GM10266 (cell line): ENCODE results near the gene KIF26B.

Source experiments
- DNase-seq: peaks from one replicate; pipeline ENCODE4 v3.0.0; 2012; ENCODE audit errors: extremely low spot score
- TF ChIP-seq, protein P1 (sequence below): IDR thresholded peaks from 2 replicates; pipeline ENCODE4 v1.5.1; 2012; ENCODE audit warnings: mild to moderate bottlenecking, low read depth; ENCODE audit not compliant: control insufficient read depth, insufficient read depth; ENCODE audit errors: missing control alignments

The KIF26B gene

DNA sequence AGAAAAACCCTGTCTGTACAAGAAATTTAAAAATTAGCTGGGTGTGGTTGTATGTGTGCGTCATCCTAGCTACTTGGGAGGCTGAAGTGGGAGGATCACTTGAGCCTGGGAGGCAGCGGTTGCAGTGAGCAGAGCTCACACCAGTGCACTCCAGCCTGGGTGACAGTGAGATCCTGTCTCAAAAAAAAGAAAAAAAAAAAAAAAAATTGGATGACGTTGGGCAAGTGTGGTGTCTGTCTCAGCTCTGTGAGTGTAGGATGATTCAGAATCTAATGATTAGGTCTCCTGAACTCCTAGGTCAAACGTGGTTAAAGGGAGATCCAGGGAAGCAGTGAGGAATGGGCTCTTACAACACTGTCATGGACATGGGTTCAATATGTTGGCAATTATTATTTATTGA is 435.9 kb downstream of the KIF26B start:
- DNase-seq, result no peak

DNA sequence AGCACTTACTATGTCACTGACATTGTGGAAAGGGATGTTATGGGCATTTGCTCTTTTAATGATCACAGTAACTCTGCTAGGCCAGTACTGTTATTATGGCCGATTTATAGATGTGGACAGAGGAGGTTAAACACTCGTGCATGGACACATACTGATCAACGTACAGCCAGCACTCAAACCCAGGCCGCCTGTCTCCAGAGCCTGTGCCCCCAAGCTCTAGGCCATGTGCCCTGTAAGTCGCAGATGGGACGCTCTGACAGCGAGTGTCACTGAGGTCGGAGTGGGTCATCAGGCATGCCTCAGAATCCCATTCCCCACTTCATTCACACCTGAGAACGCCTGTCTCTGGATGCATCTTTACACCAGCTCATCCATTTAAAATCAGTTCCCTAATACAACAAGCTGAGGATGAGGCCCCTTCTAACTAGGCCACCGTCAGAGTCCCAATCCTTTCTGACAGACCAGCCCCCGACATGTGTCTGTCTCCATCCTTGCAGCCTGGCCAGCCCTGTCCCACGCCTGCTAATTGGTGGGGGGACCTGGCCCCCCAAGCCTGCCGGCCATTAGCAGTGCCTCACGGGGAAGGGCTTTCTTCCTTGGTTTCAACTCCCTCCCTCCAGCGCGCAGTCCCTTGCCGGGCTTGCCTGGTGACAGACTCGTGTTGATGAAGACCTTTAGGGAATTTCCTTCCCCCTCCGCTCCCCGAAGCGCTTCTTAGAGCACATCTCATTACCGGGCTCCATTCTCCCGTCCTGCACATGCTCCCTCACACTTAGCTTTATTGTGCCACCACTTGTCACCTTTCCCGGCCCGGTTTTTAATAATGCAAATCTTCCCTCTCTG is 436.8 kb downstream of the KIF26B start:
- no peak for DNase-seq
- TF ChIP-seq, protein P1, sequence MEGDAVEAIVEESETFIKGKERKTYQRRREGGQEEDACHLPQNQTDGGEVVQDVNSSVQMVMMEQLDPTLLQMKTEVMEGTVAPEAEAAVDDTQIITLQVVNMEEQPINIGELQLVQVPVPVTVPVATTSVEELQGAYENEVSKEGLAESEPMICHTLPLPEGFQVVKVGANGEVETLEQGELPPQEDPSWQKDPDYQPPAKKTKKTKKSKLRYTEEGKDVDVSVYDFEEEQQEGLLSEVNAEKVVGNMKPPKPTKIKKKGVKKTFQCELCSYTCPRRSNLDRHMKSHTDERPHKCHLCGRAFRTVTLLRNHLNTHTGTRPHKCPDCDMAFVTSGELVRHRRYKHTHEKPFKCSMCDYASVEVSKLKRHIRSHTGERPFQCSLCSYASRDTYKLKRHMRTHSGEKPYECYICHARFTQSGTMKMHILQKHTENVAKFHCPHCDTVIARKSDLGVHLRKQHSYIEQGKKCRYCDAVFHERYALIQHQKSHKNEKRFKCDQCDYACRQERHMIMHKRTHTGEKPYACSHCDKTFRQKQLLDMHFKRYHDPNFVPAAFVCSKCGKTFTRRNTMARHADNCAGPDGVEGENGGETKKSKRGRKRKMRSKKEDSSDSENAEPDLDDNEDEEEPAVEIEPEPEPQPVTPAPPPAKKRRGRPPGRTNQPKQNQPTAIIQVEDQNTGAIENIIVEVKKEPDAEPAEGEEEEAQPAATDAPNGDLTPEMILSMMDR, result no peak

More for the DNA sequence above, 435.9 kb downstream of the KIF26B start:
- TF ChIP-seq, protein P1, result no peak

DNA sequence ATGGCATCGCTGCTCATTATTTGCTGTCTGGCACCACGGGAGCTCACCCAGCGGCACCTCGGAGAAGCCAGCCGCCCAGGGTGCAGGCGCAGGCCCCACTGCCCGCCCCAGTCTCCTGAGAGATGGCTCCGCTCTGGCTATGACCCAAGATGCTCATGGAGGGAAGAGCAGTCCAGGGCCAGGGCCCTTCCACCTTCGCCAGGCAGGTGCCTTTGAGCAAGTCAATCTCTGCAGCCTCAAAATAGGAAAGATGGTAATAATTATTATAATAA is 437.3 kb downstream of the KIF26B start:
- no peak for DNase-seq
- TF ChIP-seq, protein P1, result no peak

DNA sequence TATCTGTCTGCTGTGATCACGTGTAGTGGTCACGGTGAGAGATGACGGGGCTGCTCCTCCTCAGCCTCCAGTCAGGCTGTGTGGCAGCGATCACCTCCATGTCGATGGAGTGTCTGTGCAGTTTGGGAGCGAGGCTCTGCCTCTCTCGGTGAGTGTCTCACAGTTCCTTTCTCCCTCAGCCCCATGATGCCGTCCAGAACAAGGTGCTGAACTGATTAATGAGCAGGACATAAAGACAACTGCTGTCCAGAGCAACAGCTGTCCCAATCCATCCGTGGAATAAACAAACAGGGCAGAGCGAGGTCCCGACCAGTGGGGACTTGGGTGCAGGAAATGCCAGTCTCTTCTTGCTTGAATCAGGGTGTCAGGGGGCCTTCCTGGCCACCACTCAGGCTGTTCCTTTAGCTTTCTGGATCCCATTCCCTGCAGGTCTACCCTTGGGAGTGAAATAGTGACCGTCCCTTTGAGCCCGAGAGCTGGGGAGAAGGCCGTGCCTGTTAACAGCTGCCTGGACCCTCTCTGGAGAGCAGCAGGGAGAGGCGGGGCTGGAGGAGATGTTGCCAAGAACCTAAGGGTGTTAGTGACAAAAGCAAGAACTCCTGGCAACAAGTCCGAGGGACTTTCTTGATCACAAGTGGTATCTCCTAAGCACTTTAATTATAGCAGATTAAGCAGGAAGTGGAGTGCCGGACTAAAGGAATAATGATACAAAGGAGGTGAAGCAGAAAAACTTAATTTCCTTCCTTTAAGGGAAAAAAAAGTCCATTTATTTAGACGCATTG is 443.9 kb downstream of the KIF26B start:
- no peak for DNase-seq
- TF ChIP-seq, protein P1, result no peak

DNA sequence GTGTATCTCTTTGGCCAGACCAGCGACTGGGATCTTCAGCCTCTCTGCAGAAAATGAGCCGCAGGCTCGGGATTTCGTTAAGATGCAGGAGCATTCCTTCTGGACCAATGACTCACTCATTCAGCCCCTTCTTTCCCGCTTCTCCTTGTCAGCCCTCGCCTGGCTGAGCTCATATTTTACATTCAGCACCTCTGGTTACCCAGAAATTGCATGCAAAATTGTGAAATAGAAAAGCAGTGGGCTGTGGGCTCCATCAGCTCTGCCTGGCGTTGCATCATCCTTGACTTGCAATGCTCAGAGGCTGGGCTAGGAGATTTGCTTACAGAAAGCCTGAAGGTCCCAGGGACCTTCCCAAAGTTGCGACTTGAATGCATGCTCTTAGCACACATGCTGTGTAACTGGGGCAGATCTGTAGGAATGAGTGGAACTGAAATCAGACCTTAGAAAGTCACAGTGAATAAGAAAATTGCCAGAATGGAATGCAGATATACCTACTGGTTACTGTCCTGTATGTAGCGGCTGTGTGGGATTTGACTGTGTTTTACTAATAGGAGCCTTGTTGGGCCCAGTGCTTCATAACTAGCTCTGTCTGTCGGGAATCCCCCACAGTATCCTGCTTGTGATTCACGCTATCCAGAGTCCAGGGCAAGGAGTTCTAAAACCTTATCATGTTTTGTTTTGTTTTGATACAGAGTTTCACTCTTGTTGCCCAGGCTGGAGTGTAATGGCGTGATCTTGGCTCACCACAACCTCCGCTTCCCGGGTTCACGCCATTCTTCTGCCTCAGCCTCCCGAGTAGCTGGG is 444.8 kb downstream of the KIF26B start:
- TF ChIP-seq, protein P1, result no peak
- no peak for DNase-seq

DNA sequence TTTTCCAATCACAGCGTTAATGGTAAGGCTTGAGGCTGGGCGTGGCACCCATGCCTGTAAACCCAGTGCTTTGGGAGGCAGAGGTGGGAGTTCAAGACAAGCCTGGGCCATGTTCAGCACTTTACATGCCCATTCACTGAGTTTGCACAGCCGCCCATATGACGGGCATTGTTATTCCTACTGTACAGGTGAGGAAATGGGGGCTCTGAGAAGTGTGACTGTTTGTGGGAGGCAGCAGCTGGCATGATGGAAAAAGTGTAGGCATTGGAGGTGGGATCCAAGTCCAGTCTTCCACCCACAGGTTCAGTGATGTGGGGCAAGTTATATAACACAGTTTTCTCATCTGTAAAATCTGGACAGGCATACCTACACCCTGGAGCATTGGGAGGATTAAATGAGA is 445.9 kb downstream of the KIF26B start:
- DNase-seq, result no peak
- TF ChIP-seq, protein P1, result no peak
